ENCODE results near the gene ZNF366.

The ZNF366 gene

DNA sequence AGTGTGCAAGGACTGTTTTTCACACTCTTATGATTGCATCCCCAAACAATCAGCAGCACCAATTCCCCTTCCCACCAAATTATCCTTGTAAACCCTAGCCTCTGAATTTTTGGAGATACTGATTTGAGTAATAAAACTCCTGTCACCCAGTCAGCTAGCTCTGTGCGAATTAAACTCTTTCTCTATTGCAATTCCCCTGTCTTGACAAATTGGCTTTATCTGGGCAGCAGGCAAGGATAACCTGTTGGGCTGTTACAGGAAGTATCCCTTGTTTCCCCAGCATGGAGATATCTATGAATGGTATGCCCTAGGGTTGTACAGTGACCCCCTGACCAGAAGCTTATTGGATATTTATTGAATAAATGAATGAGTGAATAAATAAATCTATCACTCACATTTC, 106.3 kb downstream of the ZNF366 start:
- DNase-seq = no peak

DNA sequence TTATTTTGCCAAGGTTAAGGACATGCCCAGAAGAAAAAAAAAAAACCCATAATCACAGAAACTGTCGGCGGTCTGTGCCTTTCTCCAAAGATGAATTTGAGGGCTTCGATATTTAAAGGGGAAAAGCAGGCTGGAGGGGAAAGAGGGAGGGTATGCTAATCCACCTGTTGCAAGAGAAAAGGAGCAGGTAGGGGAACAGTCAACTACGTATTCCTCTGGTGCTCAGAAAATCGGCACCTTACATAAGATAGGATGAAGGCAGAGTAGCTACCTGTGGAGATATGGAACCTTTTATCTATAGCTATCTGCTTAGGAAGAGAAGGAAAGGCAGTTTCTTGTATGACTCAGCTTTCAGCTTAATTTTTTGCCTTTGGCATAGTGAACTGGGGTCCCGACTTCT, 109.4 kb downstream of the ZNF366 start:
- no peak for DNase-seq

- no peak for DNase-seq
Measured at GRCh38 chr5:72394688-72395087, 112.5 kb downstream of the ZNF366 start.

DNA sequence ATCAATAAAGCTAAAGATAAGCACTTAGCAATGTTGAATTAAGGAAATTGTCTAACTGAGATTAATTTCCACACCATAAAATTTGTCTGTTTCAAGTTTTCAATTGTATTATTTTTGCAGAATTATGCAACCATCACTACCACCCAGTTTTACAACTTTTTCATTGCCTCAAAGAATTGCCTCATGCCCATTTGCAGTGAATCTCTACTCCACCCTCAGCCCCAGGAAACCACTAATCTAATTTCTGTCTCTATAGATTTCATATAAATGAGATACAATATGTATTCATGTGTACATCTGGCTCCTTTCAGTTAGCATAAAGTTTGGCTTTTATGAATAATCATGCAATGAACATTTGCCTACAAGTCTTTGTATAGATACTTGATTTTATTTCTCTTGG, 114.2 kb downstream of the ZNF366 start:
- no peak for DNase-seq

Data from activated T-cell treated with anti-CD3 and anti-CD28 coated beads, Interleukin-2, amount 50 U/mL, for 1 hour (primary cell).